Measurements from ENCODE around the gene TAS2R43. TPM values are rescaled to one million over a fixed set of nuclear protein-coding genes. Genes with fewer than 3 reads are reported as not detected.
"Not testable (repeated sequence)": the region's sequence is repeated elsewhere in the genome, so short reads cannot be mapped to it uniquely, and the experiment has no call there.

Gene TAS2R43
- polyA plus RNA-seq, 2 of the 4 experiments (the other 2 are of a cell fraction), result not detected

- Histone ChIP-seq H3K4me2 (no peak overlapping the region), H3K4me1 (no peaks in the 10 kb centered on the region), H3K27ac (no peak overlapping the region), H3K9me3 (no peaks in the 10 kb centered on the region), H3K4me3 (no peak overlapping the region)
- ATAC-seq, result no peak
- ChIA-PET POLR2A (no interaction called here), CTCF (no interaction called here)
- no peak for DNase-seq (ENCODE audit: low read depth in 1 of 2, low spot score in 1 of 2)
- 94% methylated on average over 3 of the region's 3 CpGs for WGBS (ENCODE audit: missing lambda C conversion rate)
- TF ChIP-seq TP53 (CRISPR knock-in tag; IDR thresholded peaks at IDR 0.05) (no peak), RFX5 (IDR thresholded peaks at IDR 0.05) (no peak), JUNB (IDR thresholded peaks at IDR 0.05) (no peak), POLR2AphosphoS2 (conservative IDR thresholded peaks at IDR 0.05; ENCODE audit: low read length) (no peak), SREBF2 (IDR thresholded peaks at IDR 0.05) (no peak), ZFP36 (IDR thresholded peaks at IDR 0.05; ENCODE audit: borderline replicate concordance, partially characterized antibody) (no peak), MAZ (IDR thresholded peaks at IDR 0.05; ENCODE audit: borderline replicate concordance, low read depth, low read length) (no peak), ZSCAN20 (CRISPR knock-in tag; IDR thresholded peaks at IDR 0.05) (no peak), NPAS2 (CRISPR knock-in tag; IDR thresholded peaks at IDR 0.05; ENCODE audit: borderline replicate concordance) (no peak), HDAC2 (IDR thresholded peaks at IDR 0.05) (no peak)
- TF ChIP-seq, protein P1, sequence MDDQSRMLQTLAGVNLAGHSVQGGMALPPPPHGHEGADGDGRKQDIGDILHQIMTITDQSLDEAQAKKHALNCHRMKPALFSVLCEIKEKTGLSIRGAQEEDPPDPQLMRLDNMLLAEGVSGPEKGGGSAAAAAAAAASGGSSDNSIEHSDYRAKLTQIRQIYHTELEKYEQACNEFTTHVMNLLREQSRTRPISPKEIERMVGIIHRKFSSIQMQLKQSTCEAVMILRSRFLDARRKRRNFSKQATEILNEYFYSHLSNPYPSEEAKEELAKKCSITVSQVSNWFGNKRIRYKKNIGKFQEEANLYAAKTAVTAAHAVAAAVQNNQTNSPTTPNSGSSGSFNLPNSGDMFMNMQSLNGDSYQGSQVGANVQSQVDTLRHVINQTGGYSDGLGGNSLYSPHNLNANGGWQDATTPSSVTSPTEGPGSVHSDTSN (IDR thresholded peaks at IDR 0.05), result no peak
- FAIRE-seq, result no peak
These were observed 33.1 kb downstream of the TAS2R43 start for GRCh38 chr12:11059041-11059440.

DNA sequence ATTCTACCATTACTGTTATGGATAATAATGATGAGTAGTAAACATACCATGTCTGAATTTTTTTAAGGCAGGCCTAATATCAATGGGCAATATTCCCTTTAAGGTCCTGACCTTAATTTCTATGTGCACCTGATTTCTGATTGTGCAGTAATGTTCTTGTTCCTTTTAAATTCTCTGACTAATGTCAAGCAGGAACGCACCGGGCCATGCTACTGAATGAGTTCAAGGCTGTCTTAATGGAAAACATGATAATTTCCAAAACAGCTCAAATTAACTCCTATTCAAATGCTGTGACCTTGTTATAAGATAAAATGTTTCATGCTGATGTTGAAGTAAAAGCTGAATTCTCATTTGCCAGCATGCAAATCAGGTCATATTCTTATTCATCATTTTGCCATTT lies 36.8 kb downstream of the TAS2R43 start:
- WGBS (ENCODE audit: missing lambda C conversion rate), result 92% methylated on average over 2 of the region's 2 CpGs
- Histone ChIP-seq H3K4me3 (no peak overlapping the region), H3K27ac (no peak overlapping the region), H3K4me1 (no peaks in the 10 kb centered on the region), H3K4me2 (no peak overlapping the region), H3K9me3 (no peaks in the 10 kb centered on the region)
- FAIRE-seq, result peak; percentile 92
- ChIA-PET CTCF (interaction anchor here (0.7 kb wide), 1 partner anchor 177 kb away, joined by 3 read pairs; no protein-coding TSS in a partner anchor), POLR2A (no interaction called here)
- TF ChIP-seq REST (IDR thresholded peaks at IDR 0.05), result no peak
- no peak for TF ChIP-seq KDM5A (IDR thresholded peaks at IDR 0.05)
- no peak for TF ChIP-seq NFE2L2 (conservative IDR thresholded peaks at IDR 0.05; ENCODE audit: low read length)
- TF ChIP-seq, protein P2, sequence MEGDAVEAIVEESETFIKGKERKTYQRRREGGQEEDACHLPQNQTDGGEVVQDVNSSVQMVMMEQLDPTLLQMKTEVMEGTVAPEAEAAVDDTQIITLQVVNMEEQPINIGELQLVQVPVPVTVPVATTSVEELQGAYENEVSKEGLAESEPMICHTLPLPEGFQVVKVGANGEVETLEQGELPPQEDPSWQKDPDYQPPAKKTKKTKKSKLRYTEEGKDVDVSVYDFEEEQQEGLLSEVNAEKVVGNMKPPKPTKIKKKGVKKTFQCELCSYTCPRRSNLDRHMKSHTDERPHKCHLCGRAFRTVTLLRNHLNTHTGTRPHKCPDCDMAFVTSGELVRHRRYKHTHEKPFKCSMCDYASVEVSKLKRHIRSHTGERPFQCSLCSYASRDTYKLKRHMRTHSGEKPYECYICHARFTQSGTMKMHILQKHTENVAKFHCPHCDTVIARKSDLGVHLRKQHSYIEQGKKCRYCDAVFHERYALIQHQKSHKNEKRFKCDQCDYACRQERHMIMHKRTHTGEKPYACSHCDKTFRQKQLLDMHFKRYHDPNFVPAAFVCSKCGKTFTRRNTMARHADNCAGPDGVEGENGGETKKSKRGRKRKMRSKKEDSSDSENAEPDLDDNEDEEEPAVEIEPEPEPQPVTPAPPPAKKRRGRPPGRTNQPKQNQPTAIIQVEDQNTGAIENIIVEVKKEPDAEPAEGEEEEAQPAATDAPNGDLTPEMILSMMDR (IDR thresholded peaks at IDR 0.05), result no peak
- TF ChIP-seq POLR2AphosphoS2 (conservative IDR thresholded peaks at IDR 0.05; ENCODE audit: low read length), result no peak
- TF ChIP-seq HES2 (IDR thresholded peaks at IDR 0.05), result no peak
- TF ChIP-seq HMGXB4 (CRISPR knock-in tag; IDR thresholded peaks at IDR 0.05; ENCODE audit: borderline replicate concordance), result no peak
- no peak for TF ChIP-seq EHF (CRISPR knock-in tag; IDR thresholded peaks at IDR 0.05)
- no peak for TF ChIP-seq RAD21 (conservative IDR thresholded peaks at IDR 0.05 in 1 of 2, IDR thresholded peaks at IDR 0.05 in 1 of 2)
- no peak for ATAC-seq
- no peak for DNase-seq (ENCODE audit: low read depth in 1 of 2, low spot score in 1 of 2)

GRCh38 chr12:11049806-11050531 lies 42.1 kb downstream of the TAS2R43 start:
- FAIRE-seq, result not testable (repeated sequence)

More at GRCh38 chr12:11049806-11050531, 42.1 kb downstream of the TAS2R43 start:
- ATAC-seq; H3K9me3 ChIP-seq; CTCF ChIA-PET; H3K4me2 ChIP-seq; POLR2A ChIA-PET; H3K4me3 ChIP-seq; H3K4me1 ChIP-seq; H3K27ac ChIP-seq; DNase-seq (ENCODE audit: low read depth in 1 of 2, low spot score in 1 of 2): not testable (repeated sequence)
- WGBS (ENCODE audit: missing lambda C conversion rate), result 89% methylated on average over 7 of the region's 7 CpGs
